AG10803 (cell line): ENCODE results near the gene LRRC61.

ENCODE experiments used
- DNase-seq: peaks from one replicate; pipeline ENCODE4 v3.0.0; 2010; ENCODE audit warnings: low read depth
- H3K4me3 ChIP-seq: 2 replicates; pipeline ENCODE4 v1.5.1; 2011; ENCODE audit warnings: mild to moderate bottlenecking, low read length, control low read depth
- TF ChIP-seq, protein P1 (sequence below): conservative IDR thresholded peaks from 2 replicates; pipeline ENCODE4 v1.5.1; 2011; ENCODE audit warnings: mild to moderate bottlenecking, low read length, control low read depth, inconsistent platforms

The LRRC61 gene

GRCh38 chr7:150378853-150379440, 55.8 kb downstream of the LRRC61 start, which contains the start of gene ZNF775:
Gene ZNF775, plus strand, starts transcription at chr7:150379330. Its CDS starts 9,141 bp downstream, at chr7:150388471.
- TF ChIP-seq, protein P1, sequence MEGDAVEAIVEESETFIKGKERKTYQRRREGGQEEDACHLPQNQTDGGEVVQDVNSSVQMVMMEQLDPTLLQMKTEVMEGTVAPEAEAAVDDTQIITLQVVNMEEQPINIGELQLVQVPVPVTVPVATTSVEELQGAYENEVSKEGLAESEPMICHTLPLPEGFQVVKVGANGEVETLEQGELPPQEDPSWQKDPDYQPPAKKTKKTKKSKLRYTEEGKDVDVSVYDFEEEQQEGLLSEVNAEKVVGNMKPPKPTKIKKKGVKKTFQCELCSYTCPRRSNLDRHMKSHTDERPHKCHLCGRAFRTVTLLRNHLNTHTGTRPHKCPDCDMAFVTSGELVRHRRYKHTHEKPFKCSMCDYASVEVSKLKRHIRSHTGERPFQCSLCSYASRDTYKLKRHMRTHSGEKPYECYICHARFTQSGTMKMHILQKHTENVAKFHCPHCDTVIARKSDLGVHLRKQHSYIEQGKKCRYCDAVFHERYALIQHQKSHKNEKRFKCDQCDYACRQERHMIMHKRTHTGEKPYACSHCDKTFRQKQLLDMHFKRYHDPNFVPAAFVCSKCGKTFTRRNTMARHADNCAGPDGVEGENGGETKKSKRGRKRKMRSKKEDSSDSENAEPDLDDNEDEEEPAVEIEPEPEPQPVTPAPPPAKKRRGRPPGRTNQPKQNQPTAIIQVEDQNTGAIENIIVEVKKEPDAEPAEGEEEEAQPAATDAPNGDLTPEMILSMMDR: no peak
- DNase-seq: peak; percentile 94
- H3K4me3 ChIP-seq: peak within 1 kb of the TSS; percentile 85

- peak overlapping the region; percentile 85 for H3K4me3 ChIP-seq
- TF ChIP-seq, protein P1: no peak
- DNase-seq: no peak
Observed at GRCh38 chr7:150379441-150380379, 56.6 kb downstream of the LRRC61 start.

GRCh38 chr7:150380463-150380862, 57.3 kb downstream of the LRRC61 start:
- H3K4me3 ChIP-seq: peak overlapping the region; percentile 85
- TF ChIP-seq, protein P1: no peak
- DNase-seq: no peak

- H3K4me3 ChIP-seq: no peak overlapping the region
- DNase-seq: no peak
- TF ChIP-seq, protein P1: no peak
Observed at GRCh38 chr7:150381096-150381495, 57.9 kb downstream of the LRRC61 start.

DNA sequence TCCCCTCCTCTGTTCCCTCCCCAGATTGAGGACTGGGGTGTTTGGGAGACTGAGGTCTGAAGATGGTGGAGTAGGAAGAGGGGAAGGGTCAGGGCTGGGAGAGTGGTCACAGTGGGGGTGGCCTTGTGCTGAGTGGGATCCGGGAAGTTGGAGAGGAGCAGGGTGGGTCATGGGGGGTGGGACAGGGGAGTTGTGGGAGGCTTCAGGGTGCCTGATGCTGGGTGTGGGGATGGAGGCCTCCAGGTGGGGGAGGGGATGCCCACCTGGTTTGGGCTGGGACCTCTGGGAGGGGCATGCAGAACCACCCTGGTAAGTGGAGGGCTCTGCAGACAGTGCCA, 58.6 kb downstream of the LRRC61 start:
- no peak for DNase-seq
- TF ChIP-seq, protein P1: no peak
- H3K4me3 ChIP-seq: no peak overlapping the region

DNA sequence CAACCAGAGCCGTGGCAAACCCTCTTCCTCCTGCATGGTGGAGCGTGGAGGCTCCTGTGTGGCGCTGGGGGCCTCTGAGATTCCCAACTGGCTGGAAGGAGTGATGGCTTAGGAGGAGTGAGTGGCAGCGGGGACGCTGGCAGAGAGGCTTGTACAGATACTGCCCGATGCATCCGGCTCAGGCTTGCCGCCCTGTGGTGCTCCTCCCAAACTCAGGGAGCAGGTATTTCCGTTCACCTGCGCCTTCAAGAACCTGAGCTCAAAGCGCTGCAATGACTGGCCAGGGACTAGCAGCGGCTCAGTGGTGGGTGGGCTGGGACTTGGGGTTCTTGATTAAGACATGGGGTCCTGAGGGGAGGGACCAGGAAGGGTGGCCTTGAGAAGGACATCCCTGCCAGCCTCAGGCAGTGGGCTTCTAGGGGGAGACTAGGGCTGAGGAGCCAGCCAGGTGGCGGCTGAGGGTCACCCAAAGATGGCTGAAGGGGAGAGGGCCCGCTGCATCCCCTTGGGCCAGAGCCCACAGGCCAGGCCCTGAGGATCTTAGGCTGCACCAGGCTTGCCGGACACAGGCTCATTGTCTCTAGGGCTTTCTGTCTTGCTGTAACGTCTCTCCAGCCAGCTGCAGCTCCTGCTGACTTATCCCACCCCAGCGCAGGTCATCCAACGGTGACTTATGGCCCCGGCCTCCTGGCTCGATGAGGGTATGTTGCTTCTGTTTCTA, 59.1 kb downstream of the LRRC61 start:
- H3K4me3 ChIP-seq: no peak overlapping the region
- DNase-seq: no peak
- TF ChIP-seq, protein P1: no peak
